Measurements from ENCODE around the gene BTBD8.

DNA sequence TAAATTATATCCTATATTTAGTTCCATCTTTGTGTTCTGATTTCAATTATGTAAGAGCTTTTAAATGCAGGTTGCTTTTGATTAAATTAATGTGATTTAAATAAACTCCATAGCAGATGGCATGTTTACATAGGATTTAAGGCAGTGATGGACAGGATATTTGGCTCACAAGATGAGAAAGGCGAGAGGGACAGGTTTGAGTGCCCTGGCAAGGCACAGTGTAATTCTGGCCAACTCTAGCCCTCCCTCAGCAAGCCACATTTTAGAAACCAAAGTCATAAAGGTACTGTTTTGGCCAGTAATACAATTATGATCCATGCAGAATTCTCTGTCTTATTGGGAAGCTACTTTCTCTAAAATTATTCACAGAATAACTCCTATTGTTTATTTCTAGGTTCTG, 87.0 kb downstream of the BTBD8 start:
- TF ChIP-seq, protein P1, sequence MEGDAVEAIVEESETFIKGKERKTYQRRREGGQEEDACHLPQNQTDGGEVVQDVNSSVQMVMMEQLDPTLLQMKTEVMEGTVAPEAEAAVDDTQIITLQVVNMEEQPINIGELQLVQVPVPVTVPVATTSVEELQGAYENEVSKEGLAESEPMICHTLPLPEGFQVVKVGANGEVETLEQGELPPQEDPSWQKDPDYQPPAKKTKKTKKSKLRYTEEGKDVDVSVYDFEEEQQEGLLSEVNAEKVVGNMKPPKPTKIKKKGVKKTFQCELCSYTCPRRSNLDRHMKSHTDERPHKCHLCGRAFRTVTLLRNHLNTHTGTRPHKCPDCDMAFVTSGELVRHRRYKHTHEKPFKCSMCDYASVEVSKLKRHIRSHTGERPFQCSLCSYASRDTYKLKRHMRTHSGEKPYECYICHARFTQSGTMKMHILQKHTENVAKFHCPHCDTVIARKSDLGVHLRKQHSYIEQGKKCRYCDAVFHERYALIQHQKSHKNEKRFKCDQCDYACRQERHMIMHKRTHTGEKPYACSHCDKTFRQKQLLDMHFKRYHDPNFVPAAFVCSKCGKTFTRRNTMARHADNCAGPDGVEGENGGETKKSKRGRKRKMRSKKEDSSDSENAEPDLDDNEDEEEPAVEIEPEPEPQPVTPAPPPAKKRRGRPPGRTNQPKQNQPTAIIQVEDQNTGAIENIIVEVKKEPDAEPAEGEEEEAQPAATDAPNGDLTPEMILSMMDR (IDR thresholded peaks at IDR 0.05; ENCODE audit: low read length) = no peak
- TF ChIP-seq EZH2 (IDR thresholded peaks at IDR 0.05; ENCODE audit: borderline replicate concordance, low read length) = no peak
